PC-3 (cell line): Measurements from ENCODE around the gene ITGA4. TPM values are rescaled to one million over a fixed set of nuclear protein-coding genes. Genes with fewer than 3 reads are reported as not detected.

Experiments
- ATAC-seq: fragments of 200-7000 bp; cut with Tn5 transposase; 2 replicates; pipeline ENCODE4 v1.9.1; 2020; ENCODE audit warnings: mild to moderate bottlenecking, moderate library complexity
- BruUV-seq: library from RNA; stranded (reverse); fragments of 400-500 nt; replicated peaks from 2 replicates; lab custom pipeline; 2021; lab: Mats Ljungman, UMichigan
- CTCF ChIA-PET: fragments of 300-600 bp; sonication (Branson Sonifier 250); formaldehyde crosslinking; loops from one replicate; lab custom pipeline; 2022; ENCODE audit warnings: antibody characterized with exemption; lab: Charles Lee
- POLR2A ChIA-PET: fragments of 300-600 bp; sonication (Branson Sonifier 250); formaldehyde crosslinking; loops from one replicate; lab custom pipeline; 2022; ENCODE audit warnings: antibody characterized with exemption; ENCODE audit not compliant: unreplicated experiment; lab: Charles Lee
- DNase-seq: peaks from one replicate; pipeline ENCODE4 v3.0.0-alpha.2; 2015
- H2AFZ ChIP-seq: fragments of 300-600 bp; sonication (generic); 2 replicates; pipeline ENCODE4 v1.6.0; 2016; ENCODE audit warnings: antibody characterized with exemption, low read length
- H3F3A ChIP-seq: fragments of 300-600 bp; sonication (generic); one replicate; pipeline ENCODE4 v1.6.0; 2017; ENCODE audit warnings: antibody characterized with exemption, low read length, control low read depth, mild to moderate bottlenecking; ENCODE audit not compliant: unreplicated experiment
- H3K27ac ChIP-seq: fragments of 300-600 bp; sonication (generic); 2 replicates; pipeline ENCODE4 v1.5.1; 2016; ENCODE audit warnings: mild to moderate bottlenecking, low read length
- H3K27me3 ChIP-seq: fragments of 300-600 bp; sonication (generic); 2 replicates; pipeline ENCODE4 v1.6.1; 2016; ENCODE audit warnings: low read length, mixed read lengths
- H3K36me3 ChIP-seq: fragments of 300-600 bp; sonication (generic); 2 replicates; pipeline ENCODE4 v1.6.1; 2016; ENCODE audit warnings: low read depth, mixed run types, low read length, mixed read lengths
- H3K4me1 ChIP-seq: fragments of 300-600 bp; sonication (generic); 2 replicates; pipeline ENCODE4 v1.5.1; 2016; ENCODE audit warnings: low read length; ENCODE audit not compliant: insufficient read depth
- H3K4me2 ChIP-seq: fragments of 300-600 bp; sonication (generic); 2 replicates; pipeline ENCODE4 v1.6.0; 2016; ENCODE audit warnings: low read length
- H3K4me3 ChIP-seq: fragments of 300-600 bp; sonication (generic); 2 replicates; pipeline ENCODE4 v1.5.1; 2016; ENCODE audit warnings: mild to moderate bottlenecking, low read length, mixed read lengths
- H3K79me2 ChIP-seq: fragments of 300-600 bp; sonication (generic); 2 replicates; pipeline ENCODE4 v1.6.1; 2017; ENCODE audit warnings: low read length, mixed read lengths
- H3K9ac ChIP-seq: fragments of 300-600 bp; sonication (generic); 2 replicates; pipeline ENCODE4 v1.6.0; 2016; ENCODE audit warnings: mild to moderate bottlenecking, low read length
- H3K9me2 ChIP-seq: fragments of 300-600 bp; sonication (generic); replicated peaks from 2 replicates; pipeline ENCODE4 v1.6.1; 2016; ENCODE audit warnings: mixed run types, low read length, mixed read lengths
- H3K9me3 ChIP-seq: fragments of 300-600 bp; sonication (generic); 2 replicates; pipeline ENCODE4 v1.6.1; 2016; ENCODE audit warnings: low read length, mixed read lengths
- H4K20me1 ChIP-seq: fragments of 300-600 bp; sonication (generic); 2 replicates; pipeline ENCODE4 v1.6.1; 2016; ENCODE audit warnings: low read length, mixed read lengths
- CTCF ChIP-seq: fragments of 300-600 bp; sonication (generic); conservative IDR thresholded peaks from 2 replicates; pipeline ENCODE4 v1.5.1; 2017; ENCODE audit warnings: antibody characterized with exemption, low read depth, mild to moderate bottlenecking, low read length
- EZH2 ChIP-seq: fragments of 300-600 bp; sonication (generic); IDR thresholded peaks from one replicate; pipeline ENCODE4 v1.6.1; 2017; ENCODE audit warnings: antibody characterized with exemption, mild to moderate bottlenecking, low read length; ENCODE audit not compliant: unreplicated experiment
- EZH2phosphoT487 ChIP-seq: fragments of 300-600 bp; sonication (generic); IDR thresholded peaks from 2 replicates; pipeline ENCODE4 v1.6.1; 2018; ENCODE audit warnings: mild to moderate bottlenecking, antibody characterized with exemption, low read length, borderline replicate concordance
- intact Hi-C: fragments of 100-400 bp; cut with micrococcal nuclease; formaldehyde crosslinking; loops from 2 replicates; pipeline ENCODE4 v1.9.0; 2023
- total RNA-seq: library from RNA; depleted of rRNA; stranded (reverse); fragments of >200 nt; gene quantifications from 2 replicates; pipeline ENCODE4 v1.2.3, GENCODE V29; 2014

The ITGA4 gene
- total RNA-seq, 1 experiment from 2014 or later: 1.0 TPM

- Histone ChIP-seq H3F3A (no peaks in the 10 kb centered on the region), H4K20me1 (no peaks in the 10 kb centered on the region), H3K27me3 (no peaks in the 10 kb centered on the region), H3K9me3 (no peaks in the 10 kb centered on the region), H3K27ac (no peak overlapping the region), H2AFZ (no peak overlapping the region), H3K79me2 (no peaks in the 10 kb centered on the region), H3K4me1 (peaks cover 15% of the 10 kb centered on the region), H3K4me3 (no peak overlapping the region), H3K9ac (no peak overlapping the region), H3K9me2 (no peaks in the 10 kb centered on the region), H3K4me2 (no peak overlapping the region), H3K36me3 (no peaks in the 10 kb centered on the region)
- ATAC-seq (peak; percentile 50; the same call in 1 of the 2 replicates), DNase-seq (peak; percentile 67)
- no TSS peak for BruUV-seq
- TF ChIP-seq EZH2phosphoT487 (no peak), CTCF (peak; percentile 86)
- intact Hi-C loops: loop anchor here (1.0 to 10.0 kb wide), 4 partner anchors 248 to 1343 kb away; no protein-coding TSS in a partner anchor
- CTCF ChIA-PET: interaction anchor here (0.6 kb wide), 3 partner anchors 9 to 361 kb away, joined by 3 read pairs; no protein-coding TSS in a partner anchor
- POLR2A ChIA-PET: no interaction called here
Measured at GRCh38 chr2:181466661-181467576, 9.7 kb downstream of the ITGA4 start.

DNA sequence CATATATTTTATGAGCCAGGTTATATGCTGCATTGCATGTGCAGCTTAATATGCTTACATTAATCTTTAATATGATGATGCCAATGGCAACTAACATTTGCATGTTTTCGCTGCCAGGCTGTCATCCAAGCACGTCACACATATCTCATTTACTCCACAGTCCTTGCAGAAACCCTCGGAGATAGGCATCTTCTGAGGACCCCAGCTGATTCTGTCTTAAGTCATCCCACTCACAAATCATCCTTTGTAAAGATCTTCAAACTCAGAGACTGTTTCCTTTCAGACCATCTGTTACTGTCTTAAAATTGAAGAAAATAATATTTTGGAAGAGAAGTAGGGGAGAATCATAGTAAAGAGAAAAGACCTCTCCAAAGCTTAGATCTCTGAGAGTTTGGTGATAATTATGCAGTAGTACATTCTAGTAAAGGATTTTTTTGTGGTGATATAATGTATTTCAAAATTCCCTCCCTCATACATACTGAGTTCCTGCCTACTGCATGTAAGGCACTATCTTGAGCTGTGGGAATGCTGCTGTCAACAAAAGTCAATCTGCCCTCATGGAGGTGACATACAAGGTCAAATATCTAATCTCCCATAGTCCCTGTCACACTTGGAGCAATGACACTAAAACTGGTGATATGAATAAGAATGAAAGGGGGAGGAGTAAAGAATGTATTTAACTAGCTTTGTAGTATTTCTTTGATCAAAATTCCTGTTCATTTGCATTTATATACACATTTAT lies 11.0 kb downstream of the ITGA4 start:
- peaks cover 18% of the 10 kb centered on the region for H3K4me1 ChIP-seq
- ChIA-PET CTCF (interaction anchor here (1.7 kb wide), 1 partner anchor 247 kb away, joined by 3 read pairs; no protein-coding TSS in a partner anchor), POLR2A (no interaction called here)
- no peak overlapping the region for H3K4me2 ChIP-seq
- no peak overlapping the region for H3K9ac ChIP-seq
- intact Hi-C loops: loop anchor here (10.0 kb wide), 2 partner anchors 247 to 293 kb away; no protein-coding TSS in a partner anchor
- H3K79me2 ChIP-seq: no peaks in the 10 kb centered on the region
- no peaks in the 10 kb centered on the region for H3K36me3 ChIP-seq
- H3K4me3 ChIP-seq: no peak overlapping the region
- no peaks in the 10 kb centered on the region for H3K27me3 ChIP-seq
- H2AFZ ChIP-seq: no peak overlapping the region
- H3F3A ChIP-seq: no peaks in the 10 kb centered on the region
- no peak for ATAC-seq
- H4K20me1 ChIP-seq: no peaks in the 10 kb centered on the region
- TF ChIP-seq EZH2 (no peak), CTCF (no peak)
- DNase-seq: no peak
- H3K9me3 ChIP-seq: no peaks in the 10 kb centered on the region
- BruUV-seq: no TSS peak
- H3K27ac ChIP-seq: no peak overlapping the region
- no peaks in the 10 kb centered on the region for H3K9me2 ChIP-seq
